OCI-M1 (cell line): Measurements from ENCODE around the gene GOLGA8K.
"Not testable (repeated sequence)": the region's sequence is repeated elsewhere in the genome, so short reads cannot be mapped to it uniquely, and the experiment has no call there.

Experiments used
- DNase-seq: peaks from one replicate; lab custom pipeline; 2025; lab: John Stamatoyannopoulos, UW

Gene GOLGA8K

DNA sequence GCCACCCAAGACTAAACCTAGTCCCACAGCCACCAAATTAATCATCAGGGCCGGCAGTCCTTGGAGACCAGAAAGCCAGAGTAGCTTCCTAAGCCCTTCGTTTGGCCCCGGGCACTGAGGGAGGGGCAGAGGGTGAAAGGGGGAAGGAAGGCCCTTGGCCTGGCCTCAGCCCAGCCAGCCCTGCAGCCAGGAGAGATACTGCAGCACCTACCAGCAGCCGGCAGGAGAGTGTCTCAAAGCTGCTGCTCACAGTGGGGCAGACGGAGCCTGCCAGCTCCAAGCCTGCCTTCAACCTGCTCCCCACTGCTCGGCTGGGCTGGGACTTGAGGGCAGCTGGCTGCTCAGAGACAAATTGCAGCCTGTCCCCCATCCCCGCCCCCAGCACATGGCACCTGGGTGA, 50.3 kb downstream of the GOLGA8K start:
- DNase-seq = not testable (repeated sequence)

DNA sequence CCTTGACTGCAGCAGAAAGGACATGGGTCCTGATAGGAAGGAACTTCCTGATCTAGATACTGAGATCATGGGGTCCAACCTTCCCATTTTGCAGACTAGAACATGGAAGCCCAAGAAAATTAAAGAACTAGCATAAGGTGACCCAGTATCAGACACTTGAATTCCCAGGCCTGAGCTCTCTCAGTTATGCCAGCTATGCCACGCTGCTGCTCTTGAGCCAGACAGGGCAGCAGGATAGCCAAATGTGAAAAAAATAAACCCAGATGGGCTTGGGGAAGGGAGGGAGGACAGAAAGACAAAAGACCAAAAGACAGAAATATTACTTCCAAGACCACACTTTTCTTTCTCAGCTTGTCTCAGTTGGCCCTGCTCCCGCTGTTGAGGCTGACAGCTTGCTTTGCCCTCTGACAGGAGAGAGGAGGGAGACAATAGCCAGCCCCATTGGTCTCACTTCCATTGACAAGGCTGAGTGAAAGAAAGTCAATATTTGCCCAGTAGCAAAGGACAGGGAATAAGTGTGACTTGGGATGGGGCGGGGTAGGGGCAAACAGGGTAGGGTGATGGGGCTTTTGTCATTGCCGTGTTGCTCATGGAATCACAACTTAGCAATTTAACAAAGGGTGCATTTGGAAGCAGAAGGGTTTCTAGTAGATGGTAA, 52.4 kb downstream of the GOLGA8K start:
- DNase-seq = not testable (repeated sequence)

DNA sequence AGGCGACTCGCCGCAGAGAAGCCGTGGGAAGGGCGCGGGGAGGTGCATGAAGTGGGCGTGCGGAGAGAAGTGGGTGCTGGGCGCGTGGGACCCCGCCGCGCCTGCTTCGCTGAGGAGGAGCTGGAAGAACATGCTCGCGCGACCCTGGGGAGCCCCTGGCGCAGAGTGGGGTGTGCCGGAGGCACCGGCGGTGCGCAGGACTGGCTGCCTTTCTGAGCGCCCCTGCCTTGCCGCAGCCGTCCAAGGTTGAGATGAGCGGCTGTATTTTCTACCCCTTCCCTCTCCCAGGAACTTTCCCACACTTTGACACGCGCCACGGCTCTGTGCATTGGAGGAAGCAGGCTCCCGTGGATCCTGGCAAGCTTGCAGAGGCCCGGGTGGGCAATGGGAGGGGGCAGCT, 56.1 kb downstream of the GOLGA8K start:
- DNase-seq = not testable (repeated sequence)

DNA sequence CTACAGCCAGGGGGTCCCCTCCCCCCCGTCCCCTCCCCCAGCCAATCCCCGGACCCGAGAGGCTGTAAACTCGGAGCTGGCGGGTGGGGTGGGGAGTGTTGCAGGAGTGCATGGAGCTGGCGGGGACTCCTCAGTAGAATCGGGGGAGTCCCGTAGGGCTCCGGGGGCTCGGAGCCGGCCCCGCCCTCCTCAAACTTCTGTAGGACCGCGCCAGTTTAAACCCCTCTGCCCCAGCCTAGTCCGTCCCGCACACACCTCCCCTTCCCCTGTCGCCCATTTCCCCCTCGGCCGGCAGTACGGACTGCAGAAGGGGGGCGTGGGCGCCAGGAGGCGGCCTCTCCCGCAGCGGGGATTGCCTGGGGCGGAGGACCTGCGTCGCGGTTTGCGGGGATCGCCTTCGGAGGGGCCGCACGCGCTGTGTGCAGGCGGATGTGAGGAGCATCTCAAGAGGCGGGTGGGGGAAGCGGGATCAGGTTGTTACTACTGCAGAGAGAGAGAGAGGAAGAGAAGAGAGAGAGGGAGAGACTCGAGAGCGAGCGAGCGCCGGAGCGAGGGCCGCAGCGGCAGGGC, 57.0 kb downstream of the GOLGA8K start:
- not testable (repeated sequence) for DNase-seq

DNA sequence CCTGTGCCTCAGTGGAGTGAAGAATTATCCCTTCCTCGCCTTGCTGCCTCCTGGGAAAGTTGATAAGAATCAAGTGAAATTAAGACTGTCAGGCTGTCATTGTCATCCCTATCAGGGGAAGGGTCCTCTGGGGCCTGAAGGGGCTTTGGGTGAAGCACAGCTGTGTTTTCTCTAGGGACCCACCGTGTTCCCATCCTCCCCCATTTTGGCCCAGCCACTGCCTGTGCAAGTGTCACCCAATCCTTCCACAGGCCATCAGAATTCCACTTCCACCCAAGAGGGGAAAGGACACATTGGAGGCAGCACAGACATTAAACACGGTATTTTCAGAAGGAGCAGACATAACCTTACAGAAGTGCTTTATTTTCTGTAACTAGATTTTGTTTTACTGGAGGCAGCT, 59.2 kb downstream of the GOLGA8K start:
- not testable (repeated sequence) for DNase-seq
